OCI-LY7 (cell line): ENCODE results near the gene SH3GL2. TPM values are rescaled to one million over a fixed set of nuclear protein-coding genes. Genes with fewer than 3 reads are reported as not detected.

Experiments
- BruUV-seq: library from RNA; stranded (reverse); fragments of 400-500 nt; replicated peaks from 2 replicates; lab custom pipeline; 2021; lab: Mats Ljungman, UMichigan
- CTCF ChIA-PET: fragments of 300-600 bp; sonication (Branson Sonifier 250); formaldehyde crosslinking; loops from one replicate; lab custom pipeline; 2022; ENCODE audit warnings: antibody characterized with exemption; ENCODE audit not compliant: unreplicated experiment; lab: Charles Lee
- POLR2A ChIA-PET: fragments of 300-600 bp; sonication (Branson Sonifier 250); formaldehyde crosslinking; loops from one replicate; lab custom pipeline; 2022; ENCODE audit warnings: antibody characterized with exemption; lab: Charles Lee
- DNase-seq: peaks from one replicate; pipeline ENCODE4 v3.0.0-alpha.2; 2015; ENCODE audit warnings: low spot score
- H2AFZ ChIP-seq: fragments of 200-600 bp; sonication (generic), shearing (Covaris generic); 2 replicates; pipeline ENCODE4 v1.6.1; 2014; ENCODE audit warnings: mild to moderate bottlenecking, antibody characterized with exemption, low read length, moderate library complexity
- H3K27ac ChIP-seq: fragments of 200-600 bp; sonication (generic); 2 replicates; pipeline ENCODE4 v1.5.1; 2014; ENCODE audit warnings: mixed run types, low read depth, mild to moderate bottlenecking, moderate library complexity, low read length, inconsistent platforms; ENCODE audit not compliant: poor library complexity, severe bottlenecking
- H3K36me3 ChIP-seq: fragments of 200-600 bp; sonication (generic); 2 replicates; pipeline ENCODE4 v1.6.1; 2014; ENCODE audit warnings: mild to moderate bottlenecking, antibody characterized with exemption, low read length, moderate library complexity, mixed read lengths; ENCODE audit not compliant: insufficient read depth
- H3K4me1 ChIP-seq: fragments of 200-600 bp; sonication (generic); 2 replicates; pipeline ENCODE4 v1.5.1; 2014; ENCODE audit warnings: mild to moderate bottlenecking, low read length; ENCODE audit not compliant: insufficient read depth, poor library complexity, severe bottlenecking
- H3K4me2 ChIP-seq: fragments of 200-600 bp; sonication (generic); 2 replicates; pipeline ENCODE4 v1.6.1; 2014; ENCODE audit warnings: mild to moderate bottlenecking, low read length
- H3K4me3 ChIP-seq: fragments of 200-600 bp; sonication (generic); 2 replicates; pipeline ENCODE4 v1.5.1; 2014; ENCODE audit warnings: mild to moderate bottlenecking, low read depth, low read length; ENCODE audit not compliant: poor library complexity, severe bottlenecking
- H3K79me2 ChIP-seq: fragments of 200-600 bp; sonication (generic); 2 replicates; pipeline ENCODE4 v1.6.1; 2016; ENCODE audit warnings: low read depth, mild to moderate bottlenecking, low read length, moderate library complexity, mixed read lengths; ENCODE audit not compliant: insufficient read depth
- H3K9me2 ChIP-seq: fragments of 200-600 bp; sonication (generic); 2 replicates; pipeline ENCODE4 v1.6.1; 2016; ENCODE audit warnings: mild to moderate bottlenecking, low read length, mixed read lengths; ENCODE audit not compliant: insufficient read depth
- H3K9me3 ChIP-seq: fragments of 200-600 bp; sonication (generic); 2 replicates; pipeline ENCODE4 v1.6.1; 2014; ENCODE audit warnings: mild to moderate bottlenecking, mixed run types, low read length, mixed read lengths
- H4K20me1 ChIP-seq: fragments of 200-600 bp; sonication (generic); 2 replicates; pipeline ENCODE4 v1.6.1; 2014; ENCODE audit warnings: mild to moderate bottlenecking, antibody characterized with exemption, low read length, moderate library complexity, mixed read lengths; ENCODE audit not compliant: insufficient read depth
- EZH2phosphoT487 ChIP-seq: fragments of 200-600 bp; sonication (generic); IDR thresholded peaks from 2 replicates; pipeline ENCODE4 v1.6.1; 2018; ENCODE audit warnings: low read depth, borderline replicate concordance, mild to moderate bottlenecking, mixed run types, antibody characterized with exemption, low read length, moderate library complexity, mixed read lengths
- intact Hi-C: fragments of 100-400 bp; cut with micrococcal nuclease; formaldehyde crosslinking; loops from one replicate; pipeline ENCODE4 v1.10.0; 2022; ENCODE audit not compliant: unreplicated experiment
- total RNA-seq, 2 experiments: library from RNA; depleted of rRNA in 1 of 2; stranded (reverse); fragments of >200 nt in 1 of 2; shearing (Covaris generic) in 1 of 2; gene quantifications; 2 replicates each; pipeline ENCODE4 v1.2.3, GENCODE V29; 2014 to 2022
- TF ChIP-seq, protein P1 (sequence below): fragments of 200-600 bp; sonication (generic); conservative IDR thresholded peaks from 2 replicates; pipeline ENCODE4 v1.5.1; 2014; ENCODE audit warnings: mild to moderate bottlenecking, antibody characterized with exemption, low read length, moderate library complexity, mixed read lengths

The SH3GL2 gene
- total RNA-seq, 2 experiments from 2014 or later, result not detected

- POLR2A ChIA-PET, result no interaction called here
- H3K4me1 ChIP-seq, result no peaks in the 10 kb centered on the region
- BruUV-seq, result no TSS peak
- no peaks in the 10 kb centered on the region for H3K79me2 ChIP-seq
- TF ChIP-seq, protein P1, sequence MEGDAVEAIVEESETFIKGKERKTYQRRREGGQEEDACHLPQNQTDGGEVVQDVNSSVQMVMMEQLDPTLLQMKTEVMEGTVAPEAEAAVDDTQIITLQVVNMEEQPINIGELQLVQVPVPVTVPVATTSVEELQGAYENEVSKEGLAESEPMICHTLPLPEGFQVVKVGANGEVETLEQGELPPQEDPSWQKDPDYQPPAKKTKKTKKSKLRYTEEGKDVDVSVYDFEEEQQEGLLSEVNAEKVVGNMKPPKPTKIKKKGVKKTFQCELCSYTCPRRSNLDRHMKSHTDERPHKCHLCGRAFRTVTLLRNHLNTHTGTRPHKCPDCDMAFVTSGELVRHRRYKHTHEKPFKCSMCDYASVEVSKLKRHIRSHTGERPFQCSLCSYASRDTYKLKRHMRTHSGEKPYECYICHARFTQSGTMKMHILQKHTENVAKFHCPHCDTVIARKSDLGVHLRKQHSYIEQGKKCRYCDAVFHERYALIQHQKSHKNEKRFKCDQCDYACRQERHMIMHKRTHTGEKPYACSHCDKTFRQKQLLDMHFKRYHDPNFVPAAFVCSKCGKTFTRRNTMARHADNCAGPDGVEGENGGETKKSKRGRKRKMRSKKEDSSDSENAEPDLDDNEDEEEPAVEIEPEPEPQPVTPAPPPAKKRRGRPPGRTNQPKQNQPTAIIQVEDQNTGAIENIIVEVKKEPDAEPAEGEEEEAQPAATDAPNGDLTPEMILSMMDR, result no peak
- TF ChIP-seq EZH2phosphoT487, result no peak
- no peaks in the 10 kb centered on the region for H3K9me3 ChIP-seq
- CTCF ChIA-PET, result no interaction called here
- H3K4me3 ChIP-seq, result no peak overlapping the region
- no peaks in the 10 kb centered on the region for H3K9me2 ChIP-seq
- H4K20me1 ChIP-seq, result no peaks in the 10 kb centered on the region
- DNase-seq, result no peak
- H3K4me2 ChIP-seq, result no peak overlapping the region
- no peaks in the 10 kb centered on the region for H3K36me3 ChIP-seq
- H3K27ac ChIP-seq, result no peak overlapping the region
- intact Hi-C loops, result no loop called here
- no peak overlapping the region for H2AFZ ChIP-seq
These were observed 27.8 kb upstream of the SH3GL2 start for GRCh38 chr9:17551023-17551422.

- no peaks in the 10 kb centered on the region for H3K4me1 ChIP-seq
- no peak for DNase-seq
- no peak overlapping the region for H2AFZ ChIP-seq
- ChIA-PET CTCF (no interaction called here), POLR2A (interaction anchor here (0.8 kb wide), 1 partner anchor 42 kb away, joined by 3 read pairs; no protein-coding TSS in a partner anchor)
- no peaks in the 10 kb centered on the region for H3K9me2 ChIP-seq
- H3K4me3 ChIP-seq, result no peak overlapping the region
- BruUV-seq, result no TSS peak
- H3K4me2 ChIP-seq, result no peak overlapping the region
- H3K79me2 ChIP-seq, result no peaks in the 10 kb centered on the region
- intact Hi-C loops, result no loop called here
- no peak overlapping the region for H3K27ac ChIP-seq
- TF ChIP-seq, protein P1, result no peak
- no peak for TF ChIP-seq EZH2phosphoT487
- no peaks in the 10 kb centered on the region for H3K9me3 ChIP-seq
- H4K20me1 ChIP-seq, result no peaks in the 10 kb centered on the region
- H3K36me3 ChIP-seq, result no peaks in the 10 kb centered on the region
These were observed 23.4 kb upstream of the SH3GL2 start for GRCh38 chr9:17555362-17556054.

- H3K9me3 ChIP-seq, result no peaks in the 10 kb centered on the region
- intact Hi-C loops, result no loop called here
- H3K36me3 ChIP-seq, result no peaks in the 10 kb centered on the region
- H4K20me1 ChIP-seq, result no peaks in the 10 kb centered on the region
- no peaks in the 10 kb centered on the region for H3K79me2 ChIP-seq
- no peaks in the 10 kb centered on the region for H3K4me1 ChIP-seq
- no peak for DNase-seq
- H3K27ac ChIP-seq, result no peak overlapping the region
- BruUV-seq, result no TSS peak
- no peak overlapping the region for H3K4me3 ChIP-seq
- no peak overlapping the region for H2AFZ ChIP-seq
- H3K4me2 ChIP-seq, result no peak overlapping the region
- H3K9me2 ChIP-seq, result no peaks in the 10 kb centered on the region
- TF ChIP-seq EZH2phosphoT487, result no peak
- TF ChIP-seq, protein P1, result no peak
- ChIA-PET POLR2A (interaction anchor here (0.8 kb wide), 1 partner anchor 41 kb away, joined by 3 read pairs; no protein-coding TSS in a partner anchor), CTCF (no interaction called here)
These were observed 22.6 kb upstream of the SH3GL2 start for GRCh38 chr9:17556255-17556654.
